K562 (cell line): ENCODE results near the gene ADGRB3. TPM values are rescaled to one million over a fixed set of nuclear protein-coding genes. Genes with fewer than 3 reads are reported as not detected.

Experiments used
- CBFA2T2 ChIP-seq: fragments of 450-650 bp; conservative IDR thresholded peaks from 2 replicates; pipeline ENCODE4 v1.6.1; 2017; ENCODE audit warnings: mild to moderate bottlenecking
- CBFA2T3 ChIP-seq: fragments of 450-650 bp; IDR thresholded peaks from 2 replicates; pipeline ENCODE4 v1.6.1; 2017
- CBX3 ChIP-seq, 2 experiments: IDR thresholded peaks; 1 replicate in 1 of 2; 2 replicates in 1 of 2; pipeline ENCODE4 v1.6.1; 2012; ENCODE audit warnings: inconsistent platforms in 2 of 2, low read length in 2 of 2, borderline replicate concordance in 1 of 2, control low read depth in 1 of 2
- EP300 ChIP-seq: IDR thresholded peaks from 2 replicates; pipeline ENCODE4 v1.6.1; 2012; ENCODE audit warnings: low read length, improper control_type of control experiment
- EP400 ChIP-seq: fragments of 450-650 bp; IDR thresholded peaks from 2 replicates; pipeline ENCODE4 v1.6.1; 2017; ENCODE audit warnings: antibody characterized with exemption, mild to moderate bottlenecking, moderate library complexity
- HMBOX1 ChIP-seq: sonication (generic); IDR thresholded peaks from 2 replicates; pipeline ENCODE4 v1.6.1; 2016
- KDM1A ChIP-seq, 2 experiments: fragments of 450-650 bp; IDR thresholded peaks; 2 replicates each; pipeline ENCODE4 v1.6.1; 2016; ENCODE audit warnings: mild to moderate bottlenecking in 2 of 2
- MTA2 ChIP-seq: fragments of 450-650 bp; IDR thresholded peaks from 2 replicates; pipeline ENCODE4 v1.6.1; 2016; ENCODE audit warnings: low read depth
- SMARCC2 ChIP-seq: fragments of 450-650 bp; IDR thresholded peaks from 2 replicates; pipeline ENCODE4 v1.6.1; 2017; ENCODE audit warnings: antibody characterized with exemption, moderate library complexity, mild to moderate bottlenecking, low read depth
- SMARCE1 ChIP-seq: fragments of 450-650 bp; IDR thresholded peaks from 2 replicates; pipeline ENCODE4 v1.7.1; 2016; ENCODE audit warnings: mild to moderate bottlenecking
- SOX6 ChIP-seq: fragments of 450-650 bp; IDR thresholded peaks from 2 replicates; pipeline ENCODE4 v1.6.1; 2014; ENCODE audit warnings: mild to moderate bottlenecking
- TAL1 ChIP-seq: fragments of 450-650 bp; IDR thresholded peaks from 2 replicates; pipeline ENCODE4 v1.6.1; 2016; ENCODE audit warnings: mild to moderate bottlenecking
- TCF3 ChIP-seq: sonication (generic); formaldehyde crosslinking; IDR thresholded peaks from 2 replicates; pipeline ENCODE4 v1.4.0; 2020; ENCODE audit warnings: mild to moderate bottlenecking, missing genetic modification reagents
- TRIM24 ChIP-seq, 2 experiments: fragments of 450-650 bp; IDR thresholded peaks; 2 replicates each; pipeline ENCODE4 v1.6.1; 2016
- ZMIZ1 ChIP-seq, 2 experiments: fragments of 150-350 bp in 1 of 2; IDR thresholded peaks; 2 replicates each; pipeline ENCODE4 v1.6.1; 2012 to 2016; ENCODE audit warnings: low read depth in 2 of 2, low read length in 2 of 2, mild to moderate bottlenecking in 1 of 2, moderate library complexity in 1 of 2
- polyA plus RNA-seq, 8 experiments: library from polyadenylated mRNA; depleted of rRNA in 4 of 8; stranded (reverse) in 5 of 8; unstranded in 3 of 8; fragments of >200 nt; fragmentation: Nextera tagmentation in 2 of 8; fragmentation: Illumina TruSeq in 1 of 8; extraction: Ambion mirVana in 2 of 8; extraction: Trizol in 1 of 8; gene quantifications; 2 replicates each; pipeline versions ENCODE4 v1.2.1 to v1.2.3, GENCODE V29; 2011 to 2014; ENCODE audit warnings: inconsistent platforms in 1 of 8, missing spikeins in 1 of 8
- total RNA-seq, 7 experiments: library from RNA; depleted of rRNA in 6 of 7; stranded (reverse); fragments of >200 nt in 6 of 7; fragmentation: Illumina TruSeq in 2 of 7; extraction: Trizol in 2 of 7; gene quantifications; 2 replicates each; pipeline versions ENCODE4 v1.2.1 to v1.2.3, GENCODE V29; 2011 to 2021; ENCODE audit warnings: low replicate concordance in 1 of 7

Gene ADGRB3
- total and polyA plus RNA-seq, 9 of the 15 experiments (the other 6 are each of a cell fraction or from before 2014, with no cell fraction given) = 0.90 to 7.8 (median 2.4) TPM

GRCh38 chr6:68673255-68673654 is 38.2 kb downstream of the ADGRB3 start (continued):
- TF ChIP-seq MTA2 = 0 out of 2 replicates have a peak, but pooled peaks have one; percentile 9
- peak; percentile 56 for TF ChIP-seq TCF3 (CRISPR knock-in tag)
- TF ChIP-seq EP400 = no peak
- peak; percentile 42; the same call in 1 of the 2 replicates for TF ChIP-seq EP300
- 0 out of 2 replicates have a peak, but pooled peaks have one; percentile 43 for TF ChIP-seq SMARCE1
- peak; percentile 85 for TF ChIP-seq SOX6
- peak; percentile 58; the same call in 1 of the 2 replicates for TF ChIP-seq TAL1
- TF ChIP-seq CBFA2T3 = peak; percentile 77
- no peak for TF ChIP-seq CBX3 (IDR thresholded peaks at IDR 0.05; ENCODE audit: borderline replicate concordance in 1 of 2, low read length in 2 of 2)
- TF ChIP-seq SMARCC2 = no peak
- peak; percentile 52 for TF ChIP-seq CBFA2T2
- peak; percentile 15 to 34; a peak in 1 of 4 replicates for TF ChIP-seq TRIM24 (IDR thresholded peaks at IDR 0.05)
- TF ChIP-seq ZMIZ1 (IDR thresholded peaks at IDR 0.05; ENCODE audit: low read depth in 2 of 2, low read length in 2 of 2) = no peak
- peak; percentile 68 for TF ChIP-seq HMBOX1
- peak; percentile 39 to 40; a peak in 2 of 4 replicates for TF ChIP-seq KDM1A (IDR thresholded peaks at IDR 0.05)
